Measurements from ENCODE around the gene CRLF3. TPM values are rescaled to one million over a fixed set of nuclear protein-coding genes. Genes with fewer than 3 reads are reported as not detected.

Gene CRLF3
- total RNA-seq, 2 donors from 2014 or later: 3.4 to 5.3 TPM

DNA sequence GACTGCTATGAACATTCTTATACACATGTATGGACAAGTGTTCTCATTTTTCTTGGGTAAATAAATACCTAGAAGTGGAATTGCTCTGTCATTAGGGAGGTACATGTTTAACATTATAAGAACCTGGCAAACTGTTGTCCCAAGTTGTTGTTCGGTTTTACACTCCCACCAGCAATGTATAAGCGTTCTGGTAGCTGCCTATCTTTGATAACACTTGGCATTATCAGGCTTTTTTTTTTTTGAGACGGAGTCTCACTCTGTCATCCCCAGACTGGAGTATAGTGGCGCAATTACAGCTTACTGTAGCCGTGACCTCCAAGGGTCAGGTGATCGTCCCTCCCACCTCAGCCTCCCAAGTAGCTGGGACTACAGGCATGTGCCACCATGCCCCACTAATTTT, 23.5 kb upstream of the CRLF3 start:
- no peak overlapping the region for H3K27ac ChIP-seq
- H3K4me3 ChIP-seq: no peak overlapping the region
- H3K36me3 ChIP-seq: no peaks in the 10 kb centered on the region
- no peaks in the 10 kb centered on the region for H3K4me1 ChIP-seq
- no peaks in the 10 kb centered on the region for H3K9me3 ChIP-seq
- no peaks in the 10 kb centered on the region for H3K27me3 ChIP-seq
- no peak for DNase-seq (ENCODE audit: low spot score)
- TF ChIP-seq, protein P1, sequence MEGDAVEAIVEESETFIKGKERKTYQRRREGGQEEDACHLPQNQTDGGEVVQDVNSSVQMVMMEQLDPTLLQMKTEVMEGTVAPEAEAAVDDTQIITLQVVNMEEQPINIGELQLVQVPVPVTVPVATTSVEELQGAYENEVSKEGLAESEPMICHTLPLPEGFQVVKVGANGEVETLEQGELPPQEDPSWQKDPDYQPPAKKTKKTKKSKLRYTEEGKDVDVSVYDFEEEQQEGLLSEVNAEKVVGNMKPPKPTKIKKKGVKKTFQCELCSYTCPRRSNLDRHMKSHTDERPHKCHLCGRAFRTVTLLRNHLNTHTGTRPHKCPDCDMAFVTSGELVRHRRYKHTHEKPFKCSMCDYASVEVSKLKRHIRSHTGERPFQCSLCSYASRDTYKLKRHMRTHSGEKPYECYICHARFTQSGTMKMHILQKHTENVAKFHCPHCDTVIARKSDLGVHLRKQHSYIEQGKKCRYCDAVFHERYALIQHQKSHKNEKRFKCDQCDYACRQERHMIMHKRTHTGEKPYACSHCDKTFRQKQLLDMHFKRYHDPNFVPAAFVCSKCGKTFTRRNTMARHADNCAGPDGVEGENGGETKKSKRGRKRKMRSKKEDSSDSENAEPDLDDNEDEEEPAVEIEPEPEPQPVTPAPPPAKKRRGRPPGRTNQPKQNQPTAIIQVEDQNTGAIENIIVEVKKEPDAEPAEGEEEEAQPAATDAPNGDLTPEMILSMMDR (IDR thresholded peaks at IDR 0.05): no peak

DNA sequence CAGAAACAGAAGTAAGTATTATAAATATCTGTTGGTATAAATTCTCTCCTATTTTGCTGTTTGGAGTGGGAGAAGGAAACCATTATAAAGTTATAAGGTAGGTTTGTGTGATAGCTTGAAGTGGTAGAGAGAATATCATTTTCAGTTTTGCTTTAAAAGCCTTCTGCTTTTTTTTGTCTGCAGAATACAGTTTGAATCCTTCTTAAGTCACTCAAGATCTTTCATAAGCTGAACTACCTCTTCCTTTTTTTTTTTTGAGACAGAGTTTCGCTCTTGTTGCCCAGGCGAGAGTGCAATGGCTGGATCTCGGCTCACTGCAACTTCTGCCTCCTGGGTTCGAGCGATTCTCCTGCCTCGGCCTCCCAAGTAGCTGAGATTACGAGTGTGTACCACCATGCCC, 16.3 kb upstream of the CRLF3 start:
- DNase-seq (ENCODE audit: low spot score): no peak
- Histone ChIP-seq H3K27ac (no peak overlapping the region), H3K36me3 (no peaks in the 10 kb centered on the region), H3K4me1 (no peaks in the 10 kb centered on the region), H3K9me3 (no peaks in the 10 kb centered on the region), H3K4me3 (no peak overlapping the region), H3K27me3 (no peaks in the 10 kb centered on the region)
- TF ChIP-seq, protein P1 (IDR thresholded peaks at IDR 0.05): no peak

DNA sequence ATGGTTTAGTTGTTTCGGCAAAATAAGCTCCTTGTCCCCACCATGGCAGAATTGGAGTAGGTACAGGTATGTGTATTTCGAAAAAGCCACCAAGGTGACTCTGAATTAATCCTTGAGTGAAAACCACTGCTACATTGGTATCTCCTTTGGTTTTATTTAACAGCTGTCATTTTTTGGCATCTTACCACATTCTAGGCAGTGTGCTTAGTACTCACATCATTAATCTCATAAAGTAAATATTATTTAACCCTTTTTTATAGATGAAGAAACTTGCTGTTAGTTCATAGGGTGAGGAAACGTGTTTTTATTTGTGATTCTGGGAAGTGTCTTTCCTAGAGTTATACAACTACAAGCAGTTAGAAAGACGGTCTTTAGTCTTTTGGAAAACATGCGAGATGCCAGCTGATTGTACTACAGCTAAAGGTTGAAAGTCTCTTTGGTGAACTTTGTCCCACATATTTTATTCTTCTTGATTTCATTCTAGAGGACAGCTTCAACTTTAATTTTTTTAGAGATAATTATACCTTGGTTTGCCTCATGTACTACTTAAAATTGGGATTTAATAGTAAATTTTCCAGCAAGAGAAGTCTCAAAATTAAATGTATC, 13.8 kb upstream of the CRLF3 start:
- Histone ChIP-seq H3K27me3 (no peaks in the 10 kb centered on the region), H3K4me3 (no peak overlapping the region), H3K4me1 (no peaks in the 10 kb centered on the region), H3K27ac (no peak overlapping the region), H3K36me3 (no peaks in the 10 kb centered on the region), H3K9me3 (no peaks in the 10 kb centered on the region)
- TF ChIP-seq, protein P1 (IDR thresholded peaks at IDR 0.05): no peak
- DNase-seq (ENCODE audit: low spot score): no peak

DNA sequence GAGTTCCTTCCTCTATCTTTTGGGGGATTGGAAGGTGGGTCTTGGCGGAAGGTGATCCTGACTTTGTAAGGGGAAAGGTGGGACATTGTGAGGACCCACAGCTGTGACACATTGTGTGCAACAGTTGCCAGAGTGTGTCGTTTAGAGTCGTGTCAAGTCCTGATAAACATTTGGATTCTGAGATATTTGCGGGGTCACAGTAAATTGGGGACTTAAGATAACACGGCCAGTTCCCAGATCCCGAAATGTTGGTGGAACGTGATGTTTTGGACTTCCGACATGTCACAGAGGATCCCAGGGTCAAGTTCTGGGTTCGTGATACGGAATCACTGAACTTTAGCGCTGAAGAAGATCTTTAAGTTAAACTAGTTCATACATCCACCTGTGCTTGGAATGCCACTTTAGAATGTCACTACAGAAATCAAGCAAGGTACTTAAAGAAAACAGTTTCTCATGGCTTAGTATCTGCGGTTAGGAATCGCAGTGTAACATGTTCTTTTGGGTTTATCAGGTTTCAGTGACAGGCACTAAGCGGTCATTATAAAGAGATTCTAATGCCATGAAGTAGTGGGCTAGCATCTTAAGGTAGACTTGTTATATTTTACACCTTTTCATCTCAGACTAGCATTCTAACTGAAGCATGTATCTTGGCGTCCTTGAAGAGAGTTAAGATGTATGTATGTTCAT, 8.1 kb upstream of the CRLF3 start:
- peak overlapping the region in 1 of 2 donors; percentile 51 for H3K27ac ChIP-seq
- no peaks in the 10 kb centered on the region for H3K36me3 ChIP-seq

DNA sequence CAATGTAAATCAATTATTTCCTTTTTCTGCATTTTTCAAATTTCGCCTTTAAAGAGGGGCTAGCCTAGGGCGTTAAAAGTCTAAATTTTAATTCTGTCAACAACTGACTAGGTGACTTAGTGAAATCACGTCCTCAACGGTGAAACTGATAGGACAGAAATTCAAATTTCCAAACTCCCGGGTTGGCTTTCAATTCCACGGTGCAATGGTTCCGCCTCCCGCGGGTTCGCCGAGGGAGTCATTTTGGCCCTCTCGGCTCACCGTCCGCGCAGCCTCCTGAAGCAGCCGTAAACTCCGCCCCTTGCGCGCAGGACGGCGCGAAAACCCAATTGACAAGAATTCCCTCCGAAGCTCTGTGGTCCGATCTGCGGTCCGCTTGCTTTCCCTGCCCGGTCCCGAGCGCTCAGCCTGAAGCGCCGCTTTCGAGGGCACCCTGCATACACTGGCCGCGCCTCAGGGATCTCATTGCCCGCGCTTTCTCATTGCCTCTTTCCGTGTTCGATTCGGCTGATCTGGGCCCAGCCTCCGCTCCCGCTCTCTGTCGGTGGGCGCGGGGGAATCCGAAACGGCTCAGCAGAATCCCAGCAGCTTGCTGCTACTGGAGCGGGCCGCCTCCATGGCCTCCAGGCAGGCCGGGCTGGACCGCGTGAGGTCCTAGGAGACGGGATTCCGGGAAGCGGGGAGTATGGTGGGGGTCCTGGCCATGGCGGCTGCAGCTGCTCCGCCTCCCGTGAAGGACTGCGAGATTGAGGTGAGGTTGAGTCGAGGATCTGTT, 7.4 kb upstream of the CRLF3 start, which contains the start of gene ATAD5:
TSS of gene ATAD5 (plus strand) at position 304 of the 775 bp plus-strand sequence. CDS start at position 686, 382 bp downstream.
- no peaks in the 10 kb centered on the region for H3K9me3 ChIP-seq
- TF ChIP-seq, protein P1 (IDR thresholded peaks at IDR 0.05): peak in 1 of 2 donors; percentile 21
- H3K36me3 ChIP-seq: no peaks in the 10 kb centered on the region
- DNase-seq (ENCODE audit: low spot score): peak; percentile 89
- H3K27ac ChIP-seq: peak within 1 kb of the TSS in 1 of 2 donors; percentile 51
- H3K4me3 ChIP-seq: peak within 1 kb of the TSS; percentile 57 to 76
- H3K27me3 ChIP-seq: no peaks in the 10 kb centered on the region
- H3K4me1 ChIP-seq: peaks cover 0 to 15% of the 10 kb centered on the region in 2 donors

More for the DNA sequence above, 8.1 kb upstream of the CRLF3 start:
- H3K9me3 ChIP-seq: no peaks in the 10 kb centered on the region
- no peaks in the 10 kb centered on the region for H3K27me3 ChIP-seq
- H3K4me3 ChIP-seq: peak overlapping the region; percentile 57 to 76
- TF ChIP-seq, protein P1 (IDR thresholded peaks at IDR 0.05): no peak
- no peak for DNase-seq (ENCODE audit: low spot score)
- peaks cover 0 to 15% of the 10 kb centered on the region in 2 donors for H3K4me1 ChIP-seq

All from right atrium auricular region (tissue), 2 donors.